VCaP (cell line): ENCODE data around the gene TNFRSF6B.

Experiments
- H3K27ac ChIP-seq: fragments of 450-650 bp; 2 replicates; pipeline ENCODE4 v1.5.1; 2017
- CTCF ChIP-seq: fragments of 450-650 bp; conservative IDR thresholded peaks from 2 replicates; pipeline ENCODE4 v1.5.1; 2017; ENCODE audit warnings: mild to moderate bottlenecking, moderate library complexity

Gene TNFRSF6B

GRCh38 chr20:63734111-63734945, 37.9 kb downstream of the TNFRSF6B start:
- no peak for TF ChIP-seq CTCF
- H3K27ac ChIP-seq: no peak overlapping the region

GRCh38 chr20:63734946-63735858, 38.8 kb downstream of the TNFRSF6B start:
- no peak overlapping the region for H3K27ac ChIP-seq
- TF ChIP-seq CTCF: no peak

- TF ChIP-seq CTCF: no peak
- H3K27ac ChIP-seq: no peak within 1 kb of the TSS
Observed at GRCh38 chr20:63735859-63736718, 39.6 kb downstream of the TNFRSF6B start, which contains the start of gene LIME1. LIME1 (plus strand) TSS chr20:63736664; CDS start chr20:63737550, 886 bp downstream.

- no peak overlapping the region for H3K27ac ChIP-seq
- no peak for TF ChIP-seq CTCF
Observed at GRCh38 chr20:63736893-63737694, 40.6 kb downstream of the TNFRSF6B start.

GRCh38 chr20:63737695-63737944, 41.2 kb downstream of the TNFRSF6B start:
- no peak overlapping the region for H3K27ac ChIP-seq

More at GRCh38 chr20:63737695-63737944, 41.2 kb downstream of the TNFRSF6B start:
- TF ChIP-seq CTCF: no peak
